MCF 10A (cell line): ENCODE measurements around the gene USP48. TPM values are rescaled to one million over a fixed set of nuclear protein-coding genes. Genes with fewer than 3 reads are reported as not detected.

Experiments
- BruUV-seq: library from RNA; stranded (reverse); fragments of 400-500 nt; replicated peaks from 2 replicates; lab custom pipeline; 2021; lab: Mats Ljungman, UMichigan
- CTCF ChIA-PET: fragments of 300-600 bp; sonication (Branson Sonifier 250); formaldehyde crosslinking; extraction: SDS; loops from one replicate; lab custom pipeline; 2021; ENCODE audit warnings: antibody characterized with exemption, inconsistent platforms; lab: Yijun Ruan, JAX
- POLR2A ChIA-PET: fragments of 300-600, 350-650 bp; sonication (Branson Sonifier 250); formaldehyde crosslinking; extraction: SDS; loops from one replicate; lab custom pipeline; 2020; ENCODE audit warnings: antibody characterized with exemption, inconsistent platforms; lab: Yijun Ruan, JAX
- DNase-seq: peaks from one replicate; pipeline ENCODE4 v3.0.0-alpha.2; 2018; ENCODE audit not compliant: unreplicated experiment
- H3K27ac Mint-ChIP-seq: one replicate; pipeline ENCODE4 v1.8.0; 2022; ENCODE audit warnings: mild to moderate bottlenecking, low read depth, mixed read lengths; ENCODE audit not compliant: unreplicated experiment
- H3K27me3 Mint-ChIP-seq: one replicate; pipeline ENCODE4 v1.8.0; 2022; ENCODE audit warnings: mixed read lengths; ENCODE audit not compliant: insufficient read depth, unreplicated experiment
- H3K36me3 Mint-ChIP-seq: one replicate; pipeline ENCODE4 v1.8.0; 2022; ENCODE audit warnings: mild to moderate bottlenecking, moderate library complexity, mixed read lengths; ENCODE audit not compliant: insufficient read depth, unreplicated experiment
- H3K4me1 Mint-ChIP-seq: one replicate; pipeline ENCODE4 v1.8.0; 2022; ENCODE audit warnings: mixed read lengths; ENCODE audit not compliant: insufficient read depth, unreplicated experiment
- H3K4me3 Mint-ChIP-seq: one replicate; pipeline ENCODE4 v1.8.0; 2022; ENCODE audit warnings: mild to moderate bottlenecking, moderate library complexity, mixed read lengths; ENCODE audit not compliant: unreplicated experiment
- H3K9me3 Mint-ChIP-seq: one replicate; pipeline ENCODE4 v1.8.0; 2022; ENCODE audit warnings: mixed read lengths; ENCODE audit not compliant: unreplicated experiment
- intact Hi-C: fragments of 100-400 bp; cut with micrococcal nuclease; formaldehyde crosslinking; loops from 2 replicates; pipeline ENCODE4 v1.14.1; 2022
- total RNA-seq: library from RNA; stranded (reverse); gene quantifications from 2 replicates; pipeline ENCODE4 v1.2.3, GENCODE V29; 2022
- TF ChIP-seq, protein P1 (sequence below): fragments of 200-600 bp; IDR thresholded peaks from one replicate; pipeline ENCODE4 v1.8.0; 2022; ENCODE audit warnings: antibody characterized with exemption, mild to moderate bottlenecking; ENCODE audit not compliant: unreplicated experiment

The USP48 gene
- total RNA-seq, 1 experiment from 2014 or later: 64.8 TPM

- H3K27ac Mint-ChIP-seq: no peak overlapping the region
- H3K9me3 Mint-ChIP-seq: no peaks in the 10 kb centered on the region
- BruUV-seq: no TSS peak
- no peaks in the 10 kb centered on the region for H3K36me3 Mint-ChIP-seq
- ChIA-PET CTCF (no interaction called here), POLR2A (interaction anchor here (1.0 kb wide), 1 partner anchor 31 kb away, joined by 4 read pairs; the partner anchor contains the start of gene USP48)
- no peak overlapping the region for H3K4me3 Mint-ChIP-seq
- no peak for DNase-seq
- H3K27me3 Mint-ChIP-seq: no peaks in the 10 kb centered on the region
- TF ChIP-seq, protein P1, sequence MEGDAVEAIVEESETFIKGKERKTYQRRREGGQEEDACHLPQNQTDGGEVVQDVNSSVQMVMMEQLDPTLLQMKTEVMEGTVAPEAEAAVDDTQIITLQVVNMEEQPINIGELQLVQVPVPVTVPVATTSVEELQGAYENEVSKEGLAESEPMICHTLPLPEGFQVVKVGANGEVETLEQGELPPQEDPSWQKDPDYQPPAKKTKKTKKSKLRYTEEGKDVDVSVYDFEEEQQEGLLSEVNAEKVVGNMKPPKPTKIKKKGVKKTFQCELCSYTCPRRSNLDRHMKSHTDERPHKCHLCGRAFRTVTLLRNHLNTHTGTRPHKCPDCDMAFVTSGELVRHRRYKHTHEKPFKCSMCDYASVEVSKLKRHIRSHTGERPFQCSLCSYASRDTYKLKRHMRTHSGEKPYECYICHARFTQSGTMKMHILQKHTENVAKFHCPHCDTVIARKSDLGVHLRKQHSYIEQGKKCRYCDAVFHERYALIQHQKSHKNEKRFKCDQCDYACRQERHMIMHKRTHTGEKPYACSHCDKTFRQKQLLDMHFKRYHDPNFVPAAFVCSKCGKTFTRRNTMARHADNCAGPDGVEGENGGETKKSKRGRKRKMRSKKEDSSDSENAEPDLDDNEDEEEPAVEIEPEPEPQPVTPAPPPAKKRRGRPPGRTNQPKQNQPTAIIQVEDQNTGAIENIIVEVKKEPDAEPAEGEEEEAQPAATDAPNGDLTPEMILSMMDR: no peak
- peaks cover 8% of the 10 kb centered on the region for H3K4me1 Mint-ChIP-seq
- intact Hi-C loops: no loop called here
Observed at GRCh38 chr1:21813542-21813941, 30.6 kb upstream of the USP48 start.

DNA sequence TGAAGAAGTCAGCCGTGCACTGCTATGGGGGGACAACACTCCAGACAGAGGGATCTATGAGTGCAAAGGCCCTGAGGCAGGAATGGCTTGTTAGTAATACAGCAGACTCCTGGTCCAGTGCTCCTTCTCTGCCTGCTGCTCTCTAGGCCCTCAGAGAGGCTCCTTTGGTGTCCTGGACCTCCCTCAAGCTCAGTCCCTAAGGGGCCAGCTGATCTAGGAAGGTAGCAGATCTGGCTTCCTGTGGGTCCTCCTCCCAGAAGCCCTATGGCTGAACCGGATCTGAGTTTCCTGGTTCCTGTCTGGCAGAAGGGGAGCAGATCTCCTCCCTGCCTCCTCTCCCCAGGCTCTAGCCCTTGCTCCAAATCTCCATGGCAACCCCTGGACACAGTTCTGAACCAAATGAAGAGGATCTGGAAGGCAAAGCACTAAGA, 28.9 kb upstream of the USP48 start, which contains the start of gene LDLRAD2:
Gene LDLRAD2 (plus strand): TSS at position 391 of the 431 bp plus-strand sequence. CDS start 187 bp downstream, outside the sequence.
- CTCF ChIA-PET: interaction anchor here (0.6 kb wide), 1 partner anchor 25 kb away, joined by 3 read pairs; no protein-coding TSS in a partner anchor

DNA sequence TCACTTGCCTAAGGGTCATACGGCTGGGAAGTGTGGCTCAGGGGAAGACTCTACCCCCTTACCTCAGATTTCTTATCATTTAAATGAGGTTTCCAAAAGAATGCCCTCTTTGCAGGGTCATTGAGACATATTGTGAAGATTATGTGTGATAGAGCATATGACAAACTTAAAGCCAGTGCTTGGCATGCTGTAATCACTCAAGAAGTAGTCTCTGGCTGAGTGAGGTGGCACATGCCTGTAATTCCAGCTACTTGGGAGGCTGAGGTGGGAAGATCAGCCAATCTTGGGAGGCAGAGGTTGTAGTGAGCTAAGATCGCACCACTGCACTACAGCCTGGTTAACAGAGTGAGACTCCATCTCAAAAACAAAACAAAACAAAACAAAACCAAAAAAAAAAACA, 21.6 kb upstream of the USP48 start:
- no peak overlapping the region for H3K27ac Mint-ChIP-seq
- H3K27me3 Mint-ChIP-seq: no peaks in the 10 kb centered on the region
- H3K4me3 Mint-ChIP-seq: no peak overlapping the region
- no peaks in the 10 kb centered on the region for H3K4me1 Mint-ChIP-seq
- intact Hi-C loops: no loop called here
- TF ChIP-seq, protein P1: no peak
- no peaks in the 10 kb centered on the region for H3K36me3 Mint-ChIP-seq
- no peak for DNase-seq
- POLR2A ChIA-PET: no interaction called here
- no peaks in the 10 kb centered on the region for H3K9me3 Mint-ChIP-seq
- no TSS peak for BruUV-seq
- CTCF ChIA-PET: no interaction called here

More for the DNA sequence above, 28.9 kb upstream of the USP48 start, which contains the start of gene LDLRAD2:
- intact Hi-C loops: no loop called here
- DNase-seq: no peak
- Mint-ChIP-seq H3K4me3 (no peak within 1 kb of the TSS), H3K27me3 (no peaks in the 10 kb centered on the region), H3K9me3 (no peaks in the 10 kb centered on the region), H3K36me3 (no peaks in the 10 kb centered on the region), H3K4me1 (peaks cover 4% of the 10 kb centered on the region), H3K27ac (no peak within 1 kb of the TSS)
- TF ChIP-seq, protein P1: no peak
- BruUV-seq: no TSS peak
- POLR2A ChIA-PET: interaction anchor here (0.6 kb wide), 1 partner anchor 1336 kb away, joined by 3 read pairs; no protein-coding TSS in a partner anchor

DNA sequence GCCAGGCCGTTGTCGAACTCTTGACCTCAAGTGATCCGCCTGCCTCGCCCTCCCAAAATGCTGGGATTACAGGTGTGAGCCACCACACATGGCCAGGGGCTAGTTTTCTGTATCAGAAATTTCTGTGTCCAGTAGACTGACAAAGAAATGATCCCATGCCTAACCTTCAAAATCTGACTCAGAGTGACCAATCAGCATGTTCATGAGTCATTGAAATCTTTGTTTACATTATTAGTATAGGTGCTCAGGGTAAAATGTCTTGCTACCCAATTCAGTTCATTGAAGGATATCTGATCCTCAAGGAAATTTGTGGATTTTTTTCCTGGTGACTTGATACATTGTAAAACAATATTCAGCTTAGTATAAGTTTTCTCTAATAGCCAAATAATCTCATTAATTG, 18.2 kb upstream of the USP48 start:
- Mint-ChIP-seq H3K9me3 (no peaks in the 10 kb centered on the region), H3K4me1 (no peaks in the 10 kb centered on the region), H3K36me3 (no peaks in the 10 kb centered on the region), H3K27me3 (no peaks in the 10 kb centered on the region), H3K27ac (peak overlapping the region; percentile 39), H3K4me3 (no peak overlapping the region)
- ChIA-PET POLR2A (interaction anchor here (0.6 to 1.6 kb wide), 5 partner anchors 18 to 155 kb away, joined by 3 to 5 read pairs (median 3); partner anchors contain the start of gene USP48), CTCF (interaction anchor here (1.0 kb wide), 1 partner anchor 10 kb away, joined by 4 read pairs; no protein-coding TSS in a partner anchor)
- intact Hi-C loops: no loop called here
- peak; percentile 63 for DNase-seq
- BruUV-seq: no TSS peak
- TF ChIP-seq, protein P1: no peak
